ENCODE results near the gene SMO. TPM values are rescaled to one million over a fixed set of nuclear protein-coding genes. Genes with fewer than 3 reads are reported as not detected.

Gene SMO
- total and polyA plus RNA-seq, 9 of the 15 experiments (the other 6 are each of a cell fraction or from before 2014, with no cell fraction given), result 0.05 to 0.13 (median 0.10) TPM; not detected in 5

GRCh38 chr7:129256221-129256620, 67.8 kb downstream of the SMO start:
- H3K36me3 ChIP-seq (ENCODE audit: control insufficient read depth, insufficient read depth, low read length), result no peaks in the 10 kb centered on the region
- no peaks in the 10 kb centered on the region for H3K9me3 ChIP-seq (replicated peaks; ENCODE audit: control insufficient read depth, insufficient read depth, low read depth, low read length)
- intact Hi-C loops (cut with micrococcal nuclease), result no loop called here
- no peaks in the 10 kb centered on the region; a peak in 1 of 5 replicates for H3K27me3 ChIP-seq (ENCODE audit: control insufficient read depth in 2 of 2, insufficient read depth in 2 of 2, low read length in 2 of 2)
- ChIA-PET CTCF (ENCODE audit: low intra/inter-chr PET ratio) (no interaction called here), POLR2A (interaction anchor here (0.5 to 1.3 kb wide), 2 partner anchors 9 to 382 kb away, joined by 3 to 5 read pairs; no protein-coding TSS in a partner anchor)
- in situ Hi-C loops (cut with MboI), result no loop called here
- no peak overlapping the region for H3K27ac ChIP-seq (ENCODE audit: extremely low read depth, low read depth, low read length)
- DNase-seq (ENCODE audit: extremely low read depth in 1 of 4, low spot score in 3 of 4) (no peak), FAIRE-seq (no peak), ATAC-seq (no peak)
- H2AFZ ChIP-seq (ENCODE audit: low read depth, low read length), result no peak overlapping the region
- TF ChIP-seq C11orf30 (IDR thresholded peaks at IDR 0.05; ENCODE audit: low read depth) (no peak), HNRNPK (IDR thresholded peaks at IDR 0.05; ENCODE audit: low read depth, low read length, poor library complexity, severe bottlenecking) (peak; percentile 36), HOXB6 (CRISPR knock-in tag; IDR thresholded peaks at IDR 0.05; ENCODE audit: borderline replicate concordance) (no peak), SREBF2 (CRISPR knock-in tag; IDR thresholded peaks at IDR 0.05) (no peak)
- TF ChIP-seq, protein P1, sequence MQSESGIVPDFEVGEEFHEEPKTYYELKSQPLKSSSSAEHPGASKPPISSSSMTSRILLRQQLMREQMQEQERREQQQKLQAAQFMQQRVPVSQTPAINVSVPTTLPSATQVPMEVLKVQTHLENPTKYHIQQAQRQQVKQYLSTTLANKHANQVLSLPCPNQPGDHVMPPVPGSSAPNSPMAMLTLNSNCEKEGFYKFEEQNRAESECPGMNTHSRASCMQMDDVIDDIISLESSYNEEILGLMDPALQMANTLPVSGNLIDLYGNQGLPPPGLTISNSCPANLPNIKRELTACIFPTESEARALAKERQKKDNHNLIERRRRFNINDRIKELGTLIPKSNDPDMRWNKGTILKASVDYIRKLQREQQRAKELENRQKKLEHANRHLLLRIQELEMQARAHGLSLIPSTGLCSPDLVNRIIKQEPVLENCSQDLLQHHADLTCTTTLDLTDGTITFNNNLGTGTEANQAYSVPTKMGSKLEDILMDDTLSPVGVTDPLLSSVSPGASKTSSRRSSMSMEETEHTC (IDR thresholded peaks at IDR 0.05), result no peak
- WGBS (ENCODE audit: insufficient coverage, low coverage, missing lambda C conversion rate), result 36% methylated on average over 2 of the region's 2 CpGs
- no TSS peak for BruUV-seq (replicated peaks)
- peaks cover 0 to 7% of the 10 kb centered on the region in 2 experiments; a peak in 1 of 5 replicates for H3K4me1 ChIP-seq (replicated peaks in 1 of 2; ENCODE audit: control insufficient read depth in 2 of 2, insufficient read depth in 2 of 2, low read length in 2 of 2)
- H3K79me2 ChIP-seq (ENCODE audit: control insufficient read depth, insufficient read depth, low read length), result no peaks in the 10 kb centered on the region
- H3K4me2 ChIP-seq (ENCODE audit: insufficient read depth, low read length), result no peak overlapping the region
- no peak overlapping the region for H3K4me3 ChIP-seq
- no peak overlapping the region for H3K9ac ChIP-seq (ENCODE audit: insufficient read depth in 1 of 2, low read depth in 2 of 2, low read length in 2 of 2)
- H3K9me1 ChIP-seq (ENCODE audit: control insufficient read depth, insufficient read depth, low read length), result no peaks in the 10 kb centered on the region
- no peaks in the 10 kb centered on the region for H4K20me1 ChIP-seq (replicated peaks; ENCODE audit: control insufficient read depth, insufficient read depth, low read length)

Data from K562 (cell line).